ENCODE results near the gene EML1.

Gene EML1

DNA sequence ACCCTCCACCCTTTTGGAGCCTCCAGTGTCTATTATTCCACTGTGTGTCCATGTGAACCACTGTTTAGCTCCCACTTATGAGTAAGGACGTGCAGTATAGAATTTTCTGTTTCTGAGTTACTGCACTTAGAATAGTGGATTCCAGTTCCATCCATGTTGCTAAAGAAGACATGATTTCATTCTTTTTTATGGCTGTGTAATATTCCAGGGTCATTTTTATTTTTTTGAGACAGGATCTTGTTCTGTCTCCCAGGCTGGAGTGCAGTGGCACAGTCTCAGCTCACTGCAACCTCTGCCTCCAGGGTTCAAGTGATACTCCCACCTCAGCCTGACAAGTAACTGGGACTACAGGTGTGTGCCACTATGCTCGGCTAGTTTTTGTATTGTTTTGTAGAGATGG, 31.6 kb downstream of the EML1 start:
- DNase-seq (ENCODE audit: low read depth), result no peak

DNA sequence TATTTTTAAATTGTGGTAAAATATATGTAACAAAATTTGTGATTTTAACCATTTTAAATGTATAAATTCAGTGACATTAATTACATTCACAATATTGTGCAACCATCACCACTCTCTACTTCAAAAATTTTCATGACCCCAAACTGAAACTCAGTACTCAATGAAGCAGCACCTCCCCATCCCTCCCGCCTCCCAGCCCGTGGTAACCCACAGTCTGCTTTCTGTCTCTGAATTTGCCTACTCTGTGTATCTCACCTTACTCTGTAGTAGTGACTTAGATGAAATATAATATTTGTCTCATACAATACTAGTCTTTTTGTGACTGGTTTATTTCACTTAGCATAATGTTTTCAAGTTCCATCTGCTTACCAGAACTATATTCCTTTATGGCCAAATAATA, 36.2 kb downstream of the EML1 start:
- DNase-seq (ENCODE audit: low read depth), result no peak

DNA sequence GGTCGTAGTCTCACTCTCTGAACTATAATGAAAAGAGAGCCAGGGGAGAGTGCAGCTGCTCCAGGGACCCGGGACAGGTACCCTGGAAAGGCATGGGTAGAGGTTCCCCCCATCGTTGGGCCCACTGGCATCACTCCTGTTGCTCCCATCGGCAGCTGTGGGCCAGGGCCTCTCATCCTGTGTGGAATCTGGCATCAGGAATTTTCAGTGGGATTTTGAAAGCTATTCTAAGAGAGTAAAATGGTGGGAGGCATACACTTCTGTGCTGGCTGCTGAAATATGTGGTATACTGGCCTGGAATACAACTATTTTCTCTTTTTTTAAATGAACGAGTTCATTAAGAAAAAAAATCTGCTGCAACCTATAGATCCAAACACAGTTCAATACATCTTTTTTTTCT, 38.1 kb downstream of the EML1 start:
- no peak for DNase-seq (ENCODE audit: low read depth)

DNA sequence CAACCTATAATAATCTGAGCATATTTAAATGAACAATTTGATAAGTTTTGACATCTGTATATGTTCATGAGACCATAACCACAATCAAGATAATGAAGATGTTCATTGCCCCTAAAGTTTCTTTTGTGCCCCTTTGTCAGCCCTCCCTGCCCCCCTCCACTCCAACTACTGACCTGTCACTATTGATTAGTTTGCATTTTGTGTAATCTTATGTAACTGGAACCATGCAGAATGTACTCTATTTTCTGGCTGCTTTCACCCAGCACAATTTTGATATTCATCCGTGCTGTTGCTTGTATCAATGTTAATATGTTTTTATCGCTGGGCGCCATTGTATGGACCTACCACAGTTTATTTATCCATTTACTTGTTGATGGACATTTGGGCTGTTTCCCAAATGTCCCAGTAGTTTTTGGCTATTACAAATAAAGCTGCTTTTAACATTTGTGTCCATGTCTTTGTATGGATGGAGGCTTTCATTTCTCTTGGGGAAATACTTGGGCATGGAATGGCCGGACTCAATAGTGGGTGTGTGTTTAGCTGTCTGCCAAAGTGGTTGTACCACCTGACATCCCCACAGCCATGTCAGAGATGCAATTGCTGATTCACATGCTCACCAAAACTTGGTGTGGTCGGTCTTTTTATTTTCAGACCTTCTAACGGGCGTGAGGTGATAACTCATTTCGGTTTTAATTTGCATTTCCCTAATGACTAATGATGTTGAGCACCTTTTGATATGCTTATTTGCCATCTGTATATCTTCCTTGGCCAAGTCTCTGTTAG, 38.9 kb downstream of the EML1 start:
- DNase-seq (ENCODE audit: low read depth), result no peak

DNA sequence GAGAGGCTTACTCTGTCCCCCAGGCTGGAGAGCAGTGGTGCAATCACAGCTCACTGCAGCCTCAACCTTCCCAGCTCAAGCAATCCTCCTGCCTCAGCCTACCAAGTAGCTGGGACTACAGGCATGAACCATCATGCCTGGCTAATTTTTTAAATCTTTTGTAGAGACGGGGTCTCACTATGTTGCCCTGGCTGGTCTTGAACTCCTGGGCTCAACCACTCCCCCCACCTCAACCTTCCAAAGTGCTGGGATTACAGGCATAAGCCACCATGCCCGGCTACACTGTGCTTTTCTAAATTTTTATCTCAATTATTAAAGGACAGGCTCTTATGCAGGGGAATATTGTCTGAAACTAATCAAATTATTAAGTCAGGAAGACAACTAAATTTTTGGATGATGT, 44.6 kb downstream of the EML1 start:
- no peak for DNase-seq (ENCODE audit: low read depth)

DNA sequence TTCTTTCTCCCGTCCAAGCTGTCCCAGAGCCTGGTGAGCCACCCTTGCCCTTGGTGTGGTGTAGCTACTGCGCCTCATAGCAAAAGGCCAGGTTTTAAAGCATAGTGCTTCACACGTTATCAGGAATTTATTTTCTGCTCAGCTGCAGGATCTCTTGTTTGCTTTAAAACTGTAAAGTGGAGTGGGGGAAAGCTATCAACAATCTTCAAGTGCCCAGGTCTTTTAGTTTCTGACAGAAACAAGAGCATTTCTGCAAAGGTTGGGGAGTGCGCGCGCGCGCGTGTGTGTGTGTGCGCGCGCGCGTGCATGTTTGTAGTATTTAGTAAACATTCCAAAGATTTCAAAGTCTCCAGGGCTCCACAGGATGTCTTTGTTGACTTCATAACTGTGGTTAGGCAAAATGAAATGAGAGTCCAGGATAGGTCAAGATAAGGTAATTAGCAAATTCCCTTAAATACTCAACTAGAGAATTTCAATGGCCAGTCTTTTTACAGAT, 45.5 kb downstream of the EML1 start:
- no peak for DNase-seq (ENCODE audit: low read depth)

DNA sequence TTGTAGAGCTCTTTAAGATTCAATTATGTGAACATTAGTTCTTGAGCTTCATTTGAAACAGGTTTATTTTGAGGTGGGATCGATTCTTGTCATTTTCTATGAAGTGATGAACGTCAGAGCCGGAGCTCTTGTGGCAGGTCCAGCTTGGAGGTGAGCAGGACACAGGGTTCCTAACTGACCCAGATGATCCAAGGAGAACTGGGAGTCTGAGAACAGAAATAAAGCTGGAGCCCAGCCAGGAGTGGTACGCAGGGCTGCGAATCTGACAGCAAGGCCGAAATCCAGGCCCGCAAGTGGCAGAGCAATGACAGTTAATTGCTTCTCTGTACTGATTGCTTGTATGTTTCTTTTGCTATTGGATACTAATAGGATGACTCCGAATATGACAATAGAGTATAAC, 46.5 kb downstream of the EML1 start:
- no peak for DNase-seq (ENCODE audit: low read depth)

DNA sequence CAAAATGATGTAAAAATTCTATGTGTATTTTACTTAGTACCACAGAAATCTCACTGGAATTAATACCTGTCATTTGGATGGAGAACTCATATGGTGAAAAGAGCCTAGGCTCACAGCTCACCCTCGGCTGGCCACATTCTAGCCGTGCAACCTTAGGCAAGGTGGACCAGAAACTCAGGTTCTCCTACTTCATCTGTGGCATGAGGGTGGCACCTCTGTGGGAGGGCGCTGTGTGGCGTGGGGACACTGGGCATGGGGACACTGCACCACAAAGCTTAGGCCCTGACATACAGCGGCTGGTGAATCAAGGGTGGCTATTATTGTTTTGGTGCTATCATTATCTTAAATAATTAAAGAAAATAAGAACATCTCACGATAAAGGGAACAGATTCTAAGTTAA, 47.1 kb downstream of the EML1 start:
- no peak for DNase-seq (ENCODE audit: low read depth)

DNA sequence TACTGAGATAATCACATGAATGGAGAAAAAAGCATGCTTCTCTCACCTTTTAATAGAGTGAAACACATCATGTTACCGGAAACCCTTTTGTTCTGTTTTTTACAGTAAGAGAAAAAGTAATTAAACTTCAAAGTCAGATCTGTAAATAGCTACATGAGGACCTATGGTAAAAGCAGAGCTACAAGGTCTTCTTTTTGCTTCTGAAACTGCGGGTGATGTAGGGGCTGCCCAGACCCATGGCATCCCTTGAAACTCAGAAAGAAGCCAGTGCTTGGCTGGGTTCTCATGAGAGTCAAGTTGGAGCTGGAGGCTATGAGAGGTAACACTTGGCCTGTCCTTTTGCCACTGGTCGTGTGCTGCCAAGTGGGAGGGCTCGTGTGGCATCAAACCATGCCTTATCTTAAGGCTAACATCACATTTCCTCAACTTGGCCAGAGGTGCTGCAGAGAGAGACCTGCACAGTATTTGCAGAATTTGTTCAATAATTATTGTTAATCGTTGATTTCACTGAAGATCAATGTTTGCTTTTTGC, 47.6 kb downstream of the EML1 start:
- DNase-seq (ENCODE audit: low read depth), result no peak

DNA sequence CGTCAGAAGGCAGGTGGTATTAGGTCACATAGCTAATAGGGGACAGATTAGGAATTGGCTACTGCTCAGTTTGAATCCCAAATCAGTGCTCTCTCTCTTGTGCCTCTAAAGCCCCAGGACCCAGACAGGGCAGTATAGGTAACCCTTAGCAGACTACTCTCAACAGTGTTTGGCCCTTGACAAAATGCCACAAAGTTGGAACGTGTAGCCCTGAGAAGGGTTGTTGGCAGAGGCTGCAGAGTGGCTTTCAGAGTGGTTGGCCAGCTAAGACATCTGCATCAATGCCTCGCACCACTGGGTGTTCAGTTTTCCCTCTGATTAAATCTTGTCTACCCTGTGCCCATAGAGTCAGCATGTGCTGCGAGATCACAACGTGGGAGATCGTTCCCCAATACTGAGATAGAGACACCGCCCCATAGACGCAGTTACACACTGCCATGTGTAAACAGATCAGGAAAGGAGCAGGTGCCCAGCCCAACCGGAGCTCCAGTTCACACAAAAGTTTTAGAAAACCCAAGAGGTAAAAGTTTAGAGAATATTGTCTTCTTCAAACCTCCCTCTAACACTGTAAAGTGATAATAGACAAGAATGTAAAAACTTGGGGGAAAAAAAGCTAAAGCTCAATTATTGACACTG, 48.3 kb downstream of the EML1 start:
- DNase-seq (ENCODE audit: low read depth), result no peak

DNA sequence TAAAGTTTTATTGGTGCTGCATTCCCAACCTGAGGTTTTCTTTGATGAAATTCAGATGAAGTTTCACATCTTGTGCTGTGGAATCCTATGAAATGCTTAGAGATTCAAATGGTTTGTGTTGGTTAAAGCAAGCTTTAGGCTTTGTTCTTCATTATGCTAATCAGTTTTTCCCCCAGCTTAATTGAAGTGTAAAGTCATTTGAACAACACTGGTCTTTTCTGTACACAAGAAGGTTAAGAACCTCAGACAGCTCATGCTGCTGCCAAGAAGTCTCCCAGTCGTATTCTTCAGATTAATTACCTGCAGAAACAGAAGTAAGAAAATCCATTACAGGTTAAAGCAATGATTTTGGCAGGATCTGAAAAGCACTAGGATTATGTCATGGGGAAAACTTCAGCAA, 48.9 kb downstream of the EML1 start:
- no peak for DNase-seq (ENCODE audit: low read depth)

DNA sequence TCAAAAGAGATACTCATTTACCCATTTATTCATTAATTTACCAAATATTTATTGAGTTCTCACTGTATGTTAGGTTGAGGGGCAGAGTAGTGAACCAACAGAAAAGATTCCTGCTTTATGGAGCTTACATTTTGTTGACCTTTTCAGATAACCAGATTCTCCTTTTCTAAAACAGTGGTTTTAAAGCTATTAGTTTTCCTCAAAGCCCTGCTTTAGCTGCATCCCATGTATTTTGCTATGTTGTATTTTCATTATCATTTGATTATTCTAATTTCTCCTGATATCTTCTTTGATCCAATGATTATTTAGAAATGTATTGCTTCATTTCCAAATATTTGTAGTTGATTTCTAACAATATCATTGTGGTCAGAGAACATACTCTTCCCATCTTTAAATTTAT, 53.6 kb downstream of the EML1 start:
- no peak for DNase-seq (ENCODE audit: low read depth)

DNA sequence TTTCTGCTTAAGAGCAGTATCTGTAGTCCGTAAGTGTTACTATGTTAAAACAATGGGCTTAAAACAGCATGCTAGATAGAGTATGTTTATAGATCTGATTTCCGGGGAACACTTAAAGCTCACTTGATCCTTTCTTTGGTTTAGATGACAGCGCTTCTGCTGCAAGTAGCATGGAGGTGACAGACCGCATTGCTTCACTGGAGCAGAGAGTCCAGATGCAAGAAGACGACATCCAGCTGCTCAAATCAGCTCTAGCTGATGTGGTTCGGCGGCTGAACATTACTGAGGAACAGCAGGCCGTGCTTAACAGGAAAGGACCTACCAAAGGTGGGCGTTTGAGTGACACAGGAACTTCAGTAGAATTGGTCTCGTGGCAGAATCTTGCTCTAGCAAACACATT, 57.5 kb downstream of the EML1 start:
- no peak for DNase-seq (ENCODE audit: low read depth)

DNA sequence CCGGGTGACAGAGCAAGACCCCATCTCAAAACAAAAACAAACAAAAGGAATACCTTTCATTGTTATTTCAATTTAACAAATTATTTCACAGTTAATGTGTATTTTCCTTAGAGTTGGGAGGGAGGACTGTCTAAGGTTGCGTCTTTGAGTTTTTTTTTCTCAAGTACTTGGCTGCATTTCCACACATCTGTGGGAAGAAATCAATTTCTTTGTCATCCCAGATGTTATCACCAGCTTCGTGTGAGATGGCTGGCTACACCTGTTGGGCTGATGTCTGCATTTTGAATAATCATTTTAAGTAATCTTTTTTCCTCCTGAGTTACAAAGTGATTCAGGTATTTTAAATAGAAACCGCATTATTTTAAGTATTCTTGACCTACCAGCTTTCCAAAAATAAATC, 59.4 kb downstream of the EML1 start:
- DNase-seq (ENCODE audit: low read depth), result no peak

DNA sequence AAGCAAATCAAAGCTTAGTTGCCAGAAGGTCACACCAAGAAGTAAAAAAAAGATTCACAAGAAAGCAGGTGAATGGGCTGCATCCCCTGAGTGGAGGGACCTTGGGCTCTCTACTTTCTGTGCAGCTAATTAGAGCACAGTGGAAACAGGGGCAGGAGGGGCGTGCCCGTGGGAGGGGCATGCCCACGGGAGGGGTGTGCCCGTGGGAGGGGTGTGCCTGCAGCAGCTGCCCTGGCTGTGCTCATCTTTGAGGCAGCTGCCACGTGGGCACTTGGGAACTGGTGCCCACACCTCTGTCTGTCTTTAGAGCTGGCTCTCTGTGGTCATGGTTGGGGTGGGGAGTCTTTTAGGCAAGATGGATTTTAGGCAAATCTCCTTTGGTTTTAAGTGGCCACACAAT, 60.0 kb downstream of the EML1 start:
- DNase-seq (ENCODE audit: low read depth), result no peak

DNA sequence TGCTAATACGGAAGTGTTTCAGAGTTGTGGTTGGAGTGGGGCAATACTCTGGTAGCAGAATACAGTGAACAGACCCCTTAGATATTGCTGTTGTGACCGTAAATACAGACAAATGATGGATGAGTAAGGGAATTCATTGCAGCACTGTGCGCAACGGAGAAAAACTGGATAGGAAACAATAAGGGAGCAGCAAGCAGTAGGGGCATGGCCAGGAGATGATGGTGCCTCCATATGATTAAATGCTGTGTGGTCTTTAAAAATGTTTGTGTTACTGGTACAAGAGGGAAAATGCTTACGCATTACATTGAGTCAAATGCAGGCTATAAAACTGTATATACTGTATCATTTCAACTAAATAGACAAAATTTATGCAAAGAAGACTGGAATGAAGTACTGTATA, 61.6 kb downstream of the EML1 start:
- DNase-seq (ENCODE audit: low read depth), result no peak

DNA sequence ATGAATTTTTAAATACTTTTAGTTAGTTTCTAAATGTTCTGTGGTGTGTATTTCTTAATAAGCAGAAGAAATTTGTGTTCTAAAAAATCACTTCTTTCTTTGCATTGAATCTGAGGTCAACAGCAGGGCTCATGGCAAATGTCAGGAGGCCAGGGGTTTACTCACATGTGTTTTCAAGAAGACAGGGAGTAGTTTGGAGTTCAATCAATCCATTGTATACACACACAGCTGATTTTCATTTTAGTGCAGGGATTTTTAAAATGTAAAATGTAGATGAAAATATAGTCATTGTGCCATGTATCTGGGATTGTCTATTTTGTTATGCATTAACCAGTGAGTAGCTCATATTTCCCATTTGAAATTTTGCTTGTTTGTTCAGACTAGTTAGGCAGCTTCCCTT, 62.1 kb downstream of the EML1 start:
- no peak for DNase-seq (ENCODE audit: low read depth)

DNA sequence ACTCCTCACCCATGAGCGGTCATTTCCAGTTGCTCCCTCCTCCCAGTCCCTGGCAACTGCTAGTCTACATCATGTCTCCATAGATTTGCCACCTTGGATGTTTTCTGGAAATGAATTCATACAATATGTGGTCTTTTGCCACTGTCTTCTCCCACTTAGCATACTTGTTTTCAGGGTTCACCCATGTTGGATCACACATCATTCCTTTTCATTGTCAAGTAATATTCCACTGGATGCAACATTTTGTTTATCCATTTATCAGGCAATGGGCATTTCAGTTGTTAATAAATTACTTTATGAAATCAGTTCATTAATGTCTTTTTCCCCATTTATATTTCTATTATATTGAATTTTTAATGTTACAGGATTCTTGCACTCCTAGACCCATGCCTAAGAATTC, 64.3 kb downstream of the EML1 start:
- DNase-seq (ENCODE audit: low read depth), result no peak

DNA sequence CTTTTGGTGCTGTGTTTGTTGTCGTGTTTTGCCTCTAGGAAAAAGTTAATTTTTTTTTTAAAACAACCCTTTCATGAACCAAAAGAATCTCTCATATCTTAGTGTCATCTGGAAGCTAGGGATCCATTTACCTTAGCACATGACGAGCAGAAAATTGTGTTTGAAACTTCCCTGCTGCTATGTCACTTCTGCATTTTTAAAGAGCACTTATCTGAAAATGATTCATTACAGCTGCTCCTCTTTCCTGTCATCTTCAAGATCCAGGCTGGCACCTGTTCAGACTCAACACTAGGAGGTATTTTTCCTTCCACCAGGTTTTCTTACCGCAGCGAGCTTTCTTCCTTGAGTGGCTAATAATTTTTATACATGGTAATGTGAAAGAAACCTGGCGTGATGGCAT, 67.0 kb downstream of the EML1 start:
- no peak for DNase-seq (ENCODE audit: low read depth)

DNA sequence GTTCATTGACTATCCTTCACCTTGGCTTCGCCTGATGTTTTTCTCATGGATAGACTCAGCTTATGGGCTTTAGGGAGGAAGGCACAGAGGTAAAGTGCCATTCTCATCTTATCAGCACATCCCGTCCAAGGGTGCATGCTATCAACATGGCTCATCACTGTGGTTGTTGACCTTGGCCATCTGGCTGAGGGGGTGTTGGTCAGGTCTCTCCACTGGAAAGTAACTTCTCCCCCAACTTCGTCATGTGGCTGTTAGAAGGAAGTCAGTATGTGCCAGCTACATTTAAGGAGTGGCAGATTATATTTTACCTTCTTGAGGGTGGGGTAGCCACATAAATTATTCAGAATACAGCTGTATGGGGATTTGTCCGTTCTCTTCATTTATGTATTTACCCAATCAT, 68.9 kb downstream of the EML1 start:
- DNase-seq (ENCODE audit: low read depth), result no peak

DNA sequence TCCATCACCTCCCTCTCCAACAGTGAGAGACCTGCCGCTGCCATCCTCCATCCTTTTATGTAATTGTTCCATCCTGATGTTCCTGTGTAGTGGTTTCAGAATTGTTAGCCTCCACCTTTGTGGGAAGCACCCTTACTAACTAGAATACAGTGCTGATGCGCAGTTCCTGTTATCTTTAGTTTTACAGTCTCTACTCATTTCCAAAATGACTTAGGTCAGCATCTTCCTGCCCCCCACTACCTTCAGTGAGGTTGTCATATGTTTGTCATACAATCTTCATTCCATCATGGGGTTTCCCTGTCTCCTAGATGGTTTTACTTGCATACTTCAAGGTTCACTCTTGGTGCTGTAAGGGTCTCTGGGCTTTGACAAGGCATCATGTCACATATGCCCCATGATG, 69.8 kb downstream of the EML1 start:
- DNase-seq (ENCODE audit: low read depth), result no peak

DNA sequence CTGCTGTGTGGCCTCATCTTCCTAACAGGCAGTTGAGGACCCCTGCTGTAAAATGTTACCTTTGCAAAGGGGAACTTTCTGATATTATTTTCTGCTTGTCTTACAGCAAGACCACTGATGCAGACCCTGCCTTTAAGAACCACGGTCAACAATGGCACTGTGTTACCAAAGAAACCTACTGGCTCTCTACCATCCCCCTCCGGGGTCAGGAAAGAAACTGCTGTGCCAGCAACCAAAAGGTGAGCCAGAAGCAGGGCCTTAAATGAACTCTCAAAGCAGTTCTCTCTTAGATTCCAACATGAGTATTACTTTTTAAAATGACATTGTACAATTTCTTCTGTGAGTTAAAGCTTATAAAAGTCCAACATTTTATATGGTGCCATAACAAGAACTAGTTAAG, 72.2 kb downstream of the EML1 start:
- no peak for DNase-seq (ENCODE audit: low read depth)

DNA sequence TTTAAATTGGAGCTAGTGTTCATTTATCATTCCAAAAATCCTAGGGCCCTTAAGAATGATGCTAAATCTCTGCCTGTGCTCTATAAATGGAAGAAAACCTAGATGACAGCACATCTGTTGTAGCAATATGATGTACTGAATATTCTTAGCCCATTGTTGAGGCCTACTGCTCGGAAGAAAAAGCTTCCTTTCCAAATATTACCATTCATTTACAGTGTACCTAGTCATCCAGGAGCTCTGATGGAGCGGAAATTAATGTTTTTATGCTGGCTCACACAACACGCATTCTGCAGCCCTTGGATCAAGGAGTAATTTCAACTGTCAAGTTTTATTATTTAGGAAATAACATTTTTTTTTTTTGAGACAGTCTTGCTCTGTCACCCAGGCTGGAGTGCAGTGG, 77.4 kb downstream of the EML1 start:
- no peak for DNase-seq (ENCODE audit: low read depth)

DNA sequence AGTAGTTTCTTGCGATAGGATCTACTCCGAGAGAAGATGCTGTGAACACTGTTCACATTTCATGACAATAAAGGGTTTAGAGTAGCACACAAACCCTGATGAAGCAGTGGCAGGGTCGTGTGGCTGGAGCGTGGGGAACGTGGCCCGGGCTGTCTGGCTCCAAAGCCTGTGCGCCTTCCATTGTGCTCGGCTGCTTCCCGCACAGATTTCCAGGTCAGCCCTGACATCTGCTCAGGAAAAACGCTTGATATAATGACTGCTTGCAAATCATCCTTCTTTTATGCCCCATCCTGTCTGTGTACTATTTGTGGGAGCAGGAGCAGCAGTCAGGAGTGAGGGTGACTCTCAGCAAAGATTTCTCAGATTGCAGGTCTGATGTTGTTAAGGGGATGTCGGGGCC, 78.6 kb downstream of the EML1 start:
- no peak for DNase-seq (ENCODE audit: low read depth)

All from stimulated activated CD8-positive, alpha-beta memory T cell treated with anti-CD3 and anti-CD28 coated beads, Interleukin-15, amount 100 ng/mL, for 1 hour (primary cell).